ENCODE results near the gene INHA. TPM values are rescaled to one million over a fixed set of nuclear protein-coding genes. Genes with fewer than 3 reads are reported as not detected.

Gene INHA
- total RNA-seq, 3 donors from 2014 or later (not counting 1 experiment from before 2014, with no cell fraction given), result not detected

DNA sequence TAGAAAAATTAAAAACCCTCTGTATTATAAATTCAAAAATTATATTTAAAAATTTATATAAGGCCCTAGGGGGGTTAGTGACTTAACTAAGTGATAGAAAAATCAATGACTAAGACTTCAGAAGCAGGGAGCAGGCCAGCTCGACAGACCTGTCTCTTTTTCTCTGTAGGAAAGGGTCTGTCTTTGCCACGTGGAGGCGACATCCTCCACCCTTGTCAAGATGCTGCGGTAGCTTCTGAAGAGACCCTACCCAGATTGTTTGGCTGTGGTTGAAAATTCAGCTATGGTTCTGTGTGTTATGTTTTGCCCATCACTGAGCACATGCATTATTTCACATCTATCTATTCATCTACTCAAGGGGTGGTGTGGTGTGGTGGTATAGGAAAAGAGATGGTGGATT, 47.1 kb downstream of the INHA start:
- intact Hi-C loops (cut with micrococcal nuclease), result no loop called here
- DNase-seq, result no peak
- 66% methylated on average over 2 of the region's 4 CpGs for WGBS (ENCODE audit: insufficient coverage)

DNA sequence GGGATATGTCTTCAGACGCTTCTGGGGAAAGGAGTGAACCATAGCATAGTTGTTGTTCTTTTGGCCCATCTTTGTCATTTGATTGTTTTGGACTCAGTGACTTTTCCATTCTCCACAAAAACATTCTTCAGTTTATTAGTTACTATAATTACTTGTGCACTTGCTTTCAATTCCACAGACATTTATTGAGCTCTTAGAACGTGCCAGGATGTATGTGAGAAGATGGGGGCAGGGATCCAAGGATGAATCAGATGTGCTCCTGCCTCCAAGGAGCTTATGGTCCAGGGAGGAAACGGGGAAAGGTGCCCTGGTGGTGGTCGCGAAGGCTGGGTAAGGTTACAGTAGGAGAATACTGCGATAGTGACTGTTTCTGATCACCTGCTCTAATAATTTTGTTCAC, 48.4 kb downstream of the INHA start:
- Mint-ChIP-seq H3K4me1 (no peaks in the 10 kb centered on the region), H3K27me3 (ENCODE audit: low read depth in 2 of 2) (peaks cover 4 to 17% of the 10 kb centered on the region in 2 donors), H3K4me3 (no peak overlapping the region), H3K36me3 (no peaks in the 10 kb centered on the region), H3K27ac (no peak overlapping the region), H3K9me3 (no peaks in the 10 kb centered on the region)
- Histone ChIP-seq H3K36me3 (ENCODE audit: control insufficient read depth, insufficient read depth, low read length) (peaks cover 2% of the 10 kb centered on the region), H3K4me1 (ENCODE audit: control insufficient read depth, insufficient read depth, low read length) (no peaks in the 10 kb centered on the region), H3K9me3 (ENCODE audit: control insufficient read depth, insufficient read depth, low read length) (no peaks in the 10 kb centered on the region), H3K27me3 (ENCODE audit: control insufficient read depth, insufficient read depth, low read length) (no peaks in the 10 kb centered on the region), H3K27ac (ENCODE audit: low read length) (no peak overlapping the region), H3K4me3 (ENCODE audit: low read length) (no peak overlapping the region)
- WGBS (ENCODE audit: insufficient coverage), result 82% methylated on average over 6 of the region's 6 CpGs
- DNase-seq (no peak), ATAC-seq (no peak)
- no peak for TF ChIP-seq CTCF (IDR thresholded peaks at IDR 0.05)
- intact Hi-C loops (cut with micrococcal nuclease), result no loop called here

More for the DNA sequence above, 47.1 kb downstream of the INHA start:
- Histone ChIP-seq H3K27me3 (ENCODE audit: control insufficient read depth, insufficient read depth, low read length) (no peaks in the 10 kb centered on the region), H3K27ac (ENCODE audit: low read length) (no peak overlapping the region), H3K9me3 (ENCODE audit: control insufficient read depth, insufficient read depth, low read length) (no peaks in the 10 kb centered on the region), H3K36me3 (ENCODE audit: control insufficient read depth, insufficient read depth, low read length) (peaks cover 14% of the 10 kb centered on the region), H3K4me3 (ENCODE audit: low read length) (no peak overlapping the region), H3K4me1 (ENCODE audit: control insufficient read depth, insufficient read depth, low read length) (no peaks in the 10 kb centered on the region)
- no peak overlapping the region for H3K4me3 Mint-ChIP-seq
- peaks cover 0 to 5% of the 10 kb centered on the region in 2 donors for H3K27me3 Mint-ChIP-seq (ENCODE audit: low read depth in 2 of 2)
- TF ChIP-seq CTCF (IDR thresholded peaks at IDR 0.05), result no peak
- no peak for ATAC-seq
- no peaks in the 10 kb centered on the region for H3K36me3 Mint-ChIP-seq
- H3K27ac Mint-ChIP-seq, result no peak overlapping the region
- peaks cover 0 to 3% of the 10 kb centered on the region in 2 donors for H3K4me1 Mint-ChIP-seq
- H3K9me3 Mint-ChIP-seq, result no peaks in the 10 kb centered on the region

DNA sequence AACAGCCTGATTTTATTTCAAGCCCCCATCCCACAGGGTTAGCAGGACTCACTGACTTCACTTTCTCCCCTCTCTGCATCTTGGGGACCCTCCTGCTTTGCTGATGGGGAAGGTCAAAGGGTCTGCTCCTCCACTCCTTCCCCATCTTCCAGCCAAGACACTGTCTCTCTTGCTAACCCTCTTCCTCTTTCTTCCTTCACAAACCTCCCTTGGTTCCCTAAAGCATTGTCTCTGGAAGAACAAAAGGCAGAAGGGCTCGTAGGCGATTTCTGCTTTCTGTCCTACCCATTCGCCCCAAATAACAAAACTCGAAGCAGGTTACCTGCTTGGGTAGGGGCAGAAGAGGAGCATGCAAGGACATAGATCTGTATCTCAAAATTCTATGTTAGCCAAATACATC, 49.8 kb downstream of the INHA start:
- H3K36me3 Mint-ChIP-seq, result no peaks in the 10 kb centered on the region
- Histone ChIP-seq H3K27me3 (ENCODE audit: control insufficient read depth, insufficient read depth, low read length) (peaks cover 4% of the 10 kb centered on the region), H3K9me3 (ENCODE audit: control insufficient read depth, insufficient read depth, low read length) (no peaks in the 10 kb centered on the region), H3K27ac (ENCODE audit: low read length) (no peak overlapping the region), H3K36me3 (ENCODE audit: control insufficient read depth, insufficient read depth, low read length) (no peaks in the 10 kb centered on the region), H3K4me1 (ENCODE audit: control insufficient read depth, insufficient read depth, low read length) (peaks cover under 1% of the 10 kb centered on the region), H3K4me3 (ENCODE audit: low read length) (no peak overlapping the region)
- H3K4me1 Mint-ChIP-seq, result peaks cover 0 to 3% of the 10 kb centered on the region in 2 donors
- 76% methylated on average over 4 of the region's 4 CpGs for WGBS (ENCODE audit: insufficient coverage)
- H3K9me3 Mint-ChIP-seq, result no peaks in the 10 kb centered on the region
- TF ChIP-seq CTCF (IDR thresholded peaks at IDR 0.05), result no peak
- H3K4me3 Mint-ChIP-seq, result no peak overlapping the region
- intact Hi-C loops (cut with micrococcal nuclease), result no loop called here
- H3K27me3 Mint-ChIP-seq (ENCODE audit: low read depth in 2 of 2), result peaks cover 9 to 25% of the 10 kb centered on the region in 2 donors
- DNase-seq (no peak), ATAC-seq (no peak)
- H3K27ac Mint-ChIP-seq, result no peak overlapping the region

DNA sequence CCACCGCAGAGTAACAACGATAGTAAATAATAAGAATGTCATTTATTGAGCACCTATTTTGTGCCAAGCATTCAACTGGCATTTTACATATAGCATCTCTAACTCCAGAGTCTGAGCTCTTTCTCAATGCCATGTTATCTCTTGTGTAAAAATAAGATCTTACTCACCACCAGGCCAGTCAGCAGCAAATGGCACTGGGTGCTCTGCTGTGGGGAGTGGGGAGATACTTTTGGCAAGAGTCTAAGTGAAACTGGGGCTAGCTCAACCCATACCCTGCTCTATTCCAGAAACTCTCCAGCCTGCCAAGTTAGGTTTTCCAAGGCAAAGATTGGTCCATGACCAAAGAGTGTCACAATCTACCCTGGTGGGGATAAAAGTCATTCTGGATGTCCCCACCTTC, 50.4 kb downstream of the INHA start:
- Mint-ChIP-seq H3K9me3 (no peaks in the 10 kb centered on the region), H3K27me3 (ENCODE audit: low read depth in 2 of 2) (peaks cover 10 to 25% of the 10 kb centered on the region in 2 donors), H3K27ac (no peak overlapping the region), H3K4me1 (peaks cover 0 to 5% of the 10 kb centered on the region in 2 donors), H3K36me3 (no peaks in the 10 kb centered on the region), H3K4me3 (no peak overlapping the region)
- intact Hi-C loops (cut with micrococcal nuclease), result no loop called here
- no peak for TF ChIP-seq CTCF (IDR thresholded peaks at IDR 0.05)
- Histone ChIP-seq H3K27me3 (ENCODE audit: control insufficient read depth, insufficient read depth, low read length) (peaks cover 6% of the 10 kb centered on the region), H3K4me1 (ENCODE audit: control insufficient read depth, insufficient read depth, low read length) (peaks cover 4% of the 10 kb centered on the region), H3K9me3 (ENCODE audit: control insufficient read depth, insufficient read depth, low read length) (no peaks in the 10 kb centered on the region), H3K36me3 (ENCODE audit: control insufficient read depth, insufficient read depth, low read length) (no peaks in the 10 kb centered on the region), H3K27ac (ENCODE audit: low read length) (no peak overlapping the region), H3K4me3 (ENCODE audit: low read length) (no peak overlapping the region)
- DNase-seq (no peak), ATAC-seq (no peak)
- 100% methylated on average over 2 of the region's 2 CpGs for WGBS (ENCODE audit: insufficient coverage)

All from natural killer cell (primary cell).